Lower lobe of right lung (tissue), 2 donors: ENCODE results near the gene CELF6. TPM values are rescaled to one million over a fixed set of nuclear protein-coding genes. Genes with fewer than 3 reads are reported as not detected.

ENCODE experiments used
- ATAC-seq, 2 donors: fragments of 200-7000 bp; cut with Tn5 transposase; one replicate each; pipeline ENCODE4 v1.9.1; 2020 to 2022; ENCODE audit warnings: mild to moderate bottlenecking in 2 of 2, moderate library complexity in 2 of 2
- DNase-seq: peaks from one replicate; pipeline ENCODE4 v3.0.0-alpha.2; 2020
- H3K27ac ChIP-seq: fragments of 200-600 bp; one replicate; pipeline ENCODE4 v1.8.0; 2022
- H3K27me3 ChIP-seq: fragments of 200-600 bp; one replicate; pipeline ENCODE4 v1.8.0; 2022; ENCODE audit warnings: low read depth
- H3K36me3 ChIP-seq: fragments of 200-600 bp; one replicate; pipeline ENCODE4 v1.8.0; 2022; ENCODE audit warnings: mild to moderate bottlenecking
- H3K4me1 ChIP-seq: fragments of 200-600 bp; one replicate; pipeline ENCODE4 v1.8.0; 2022
- H3K4me3 ChIP-seq: fragments of 200-600 bp; one replicate; pipeline ENCODE4 v1.8.0; 2022; ENCODE audit warnings: mild to moderate bottlenecking
- H3K9me3 ChIP-seq: fragments of 200-600 bp; one replicate; pipeline ENCODE4 v1.8.0; 2022
- intact Hi-C: fragments of 100-400 bp; cut with DNase I; formaldehyde crosslinking; loops from one replicate; pipeline ENCODE4 v1.11.0; 2022
- total RNA-seq: library from RNA; stranded (reverse); fragmentation: NEBNext Ultra II Directional; extraction: Animal tissue kit (Norgen Biotek cat#: 25700); gene quantifications from one replicate; pipeline ENCODE4 v1.2.1, GENCODE V29; 2021
- TF ChIP-seq, protein P1 (sequence below): fragments of 200-600 bp; IDR thresholded peaks from one replicate; pipeline ENCODE4 v1.8.0; 2022; ENCODE audit warnings: antibody characterized with exemption, mild to moderate bottlenecking
- donor health status: DM: no; HTN: yes; CAD: no; lungs with severe emphysema.

The CELF6 gene
- total RNA-seq, 1 donor from 2014 or later = 5.7 TPM

DNA sequence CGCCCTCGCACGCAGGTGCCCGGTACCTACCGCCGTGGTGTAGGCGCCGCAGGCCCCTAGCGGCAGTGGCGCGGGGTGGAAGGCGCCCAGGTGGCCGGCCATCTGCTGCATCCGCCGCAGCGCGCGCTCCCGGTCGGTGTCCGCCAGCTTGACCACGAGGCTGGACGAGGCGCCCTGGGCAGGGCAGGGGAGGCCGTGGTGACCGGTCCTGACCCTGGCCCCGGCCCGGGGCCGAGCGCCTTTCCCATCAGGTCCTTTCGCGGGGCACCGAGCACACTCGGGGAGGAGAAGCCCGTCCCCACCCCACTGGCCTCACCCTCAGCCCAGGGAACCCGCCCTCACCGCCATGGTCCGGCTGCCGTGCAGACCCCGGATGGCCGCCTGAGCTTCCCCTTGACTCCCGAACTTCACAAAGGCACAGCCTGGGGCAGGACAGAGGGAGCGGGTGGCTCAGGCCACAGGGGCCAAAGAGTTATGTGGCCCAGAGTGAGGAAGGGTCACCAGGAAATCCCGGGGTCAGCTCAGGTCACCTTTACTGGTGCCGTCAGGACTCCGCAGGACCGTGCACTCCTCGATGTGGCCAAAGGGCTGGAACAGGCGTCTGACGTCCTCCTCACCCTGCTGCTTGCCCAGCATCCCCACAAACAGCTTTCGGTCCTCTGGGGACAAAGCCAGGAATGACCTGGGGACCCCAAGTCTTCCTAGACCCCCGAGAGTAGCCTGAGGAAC, 30.2 kb downstream of the CELF6 start:
- intact Hi-C loops = no loop called here
- no peaks in the 10 kb centered on the region for H3K27me3 ChIP-seq
- TF ChIP-seq, protein P1, sequence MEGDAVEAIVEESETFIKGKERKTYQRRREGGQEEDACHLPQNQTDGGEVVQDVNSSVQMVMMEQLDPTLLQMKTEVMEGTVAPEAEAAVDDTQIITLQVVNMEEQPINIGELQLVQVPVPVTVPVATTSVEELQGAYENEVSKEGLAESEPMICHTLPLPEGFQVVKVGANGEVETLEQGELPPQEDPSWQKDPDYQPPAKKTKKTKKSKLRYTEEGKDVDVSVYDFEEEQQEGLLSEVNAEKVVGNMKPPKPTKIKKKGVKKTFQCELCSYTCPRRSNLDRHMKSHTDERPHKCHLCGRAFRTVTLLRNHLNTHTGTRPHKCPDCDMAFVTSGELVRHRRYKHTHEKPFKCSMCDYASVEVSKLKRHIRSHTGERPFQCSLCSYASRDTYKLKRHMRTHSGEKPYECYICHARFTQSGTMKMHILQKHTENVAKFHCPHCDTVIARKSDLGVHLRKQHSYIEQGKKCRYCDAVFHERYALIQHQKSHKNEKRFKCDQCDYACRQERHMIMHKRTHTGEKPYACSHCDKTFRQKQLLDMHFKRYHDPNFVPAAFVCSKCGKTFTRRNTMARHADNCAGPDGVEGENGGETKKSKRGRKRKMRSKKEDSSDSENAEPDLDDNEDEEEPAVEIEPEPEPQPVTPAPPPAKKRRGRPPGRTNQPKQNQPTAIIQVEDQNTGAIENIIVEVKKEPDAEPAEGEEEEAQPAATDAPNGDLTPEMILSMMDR = no peak
- ATAC-seq (peak in 1 of 2 donors; percentile 8), DNase-seq (no peak)
- H3K36me3 ChIP-seq = no peaks in the 10 kb centered on the region
- no peaks in the 10 kb centered on the region for H3K4me1 ChIP-seq
- H3K27ac ChIP-seq = no peak overlapping the region
- H3K9me3 ChIP-seq = no peaks in the 10 kb centered on the region
- H3K4me3 ChIP-seq = no peak overlapping the region

DNA sequence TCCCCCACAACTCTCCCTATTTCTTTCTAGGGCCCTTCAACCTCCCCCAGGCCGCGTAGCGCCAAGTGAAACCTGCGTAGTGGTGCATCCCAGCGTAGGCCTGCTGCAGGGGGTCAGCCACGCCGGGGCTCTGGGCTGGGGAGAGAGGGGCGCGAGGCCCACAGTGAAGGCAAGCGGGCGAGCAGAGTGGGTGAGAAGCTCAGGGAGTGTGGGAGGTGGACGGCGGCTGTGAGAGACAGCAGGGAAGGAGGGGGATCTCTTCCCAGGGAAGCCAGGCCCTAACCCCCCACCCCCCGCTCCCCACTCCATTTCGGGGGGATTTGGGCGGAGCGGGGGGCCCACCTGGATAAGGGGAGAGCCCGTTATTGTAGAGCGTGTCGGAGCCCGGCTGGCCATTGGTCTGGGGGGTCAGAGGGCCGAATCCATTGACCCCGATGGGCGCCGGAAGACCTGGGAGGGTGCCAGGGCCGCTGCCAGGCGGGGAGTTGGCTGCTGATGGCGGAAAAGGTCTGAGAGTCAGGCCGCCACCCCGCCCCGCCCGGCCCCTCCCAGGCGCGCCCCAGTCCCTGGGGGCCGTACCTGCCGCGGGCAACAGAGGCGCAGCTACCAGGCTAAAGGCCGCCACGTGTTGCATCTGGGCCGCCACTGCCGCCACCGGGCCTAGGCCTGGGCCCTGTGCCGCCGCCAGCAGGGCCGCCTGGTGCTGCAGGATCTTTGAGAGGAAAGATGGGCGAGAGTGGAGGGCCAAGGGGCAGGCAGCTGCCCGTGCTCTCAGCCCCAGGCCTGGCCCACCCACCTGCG, 31.0 kb downstream of the CELF6 start:
- no peaks in the 10 kb centered on the region for H3K27me3 ChIP-seq
- intact Hi-C loops = no loop called here
- DNase-seq = no peak

DNA sequence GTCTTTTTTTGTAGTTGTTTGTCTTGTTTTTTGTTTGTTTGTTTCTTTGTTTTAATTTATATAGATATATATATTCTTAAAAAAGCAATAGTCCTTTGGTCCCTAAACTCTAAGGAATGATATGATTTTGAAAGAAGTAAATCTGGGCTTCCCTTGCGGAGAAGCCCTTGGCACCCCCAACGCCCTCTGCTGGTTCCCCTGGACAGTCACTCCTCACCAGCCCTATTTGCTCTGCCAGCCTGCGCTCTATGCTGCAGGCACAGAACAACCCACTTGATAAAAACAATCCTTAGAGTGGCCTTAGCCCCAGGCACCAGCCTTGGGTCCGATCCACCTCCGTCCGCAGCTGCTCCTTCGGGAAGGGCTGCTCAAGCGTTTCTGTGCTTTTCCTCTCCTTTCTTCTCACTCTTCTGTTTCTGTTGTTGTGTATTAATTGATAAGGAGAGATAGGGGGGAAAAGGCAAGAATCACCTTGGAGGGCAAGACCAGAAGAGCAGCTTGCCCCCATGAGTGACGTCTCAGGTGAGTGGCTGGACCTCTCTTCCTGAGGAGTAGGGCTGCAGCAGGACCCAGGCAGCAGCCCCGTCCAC, 33.9 kb downstream of the CELF6 start:
- no peaks in the 10 kb centered on the region for H3K4me1 ChIP-seq
- TF ChIP-seq, protein P1 = peak; percentile 71
- intact Hi-C loops = no loop called here
- H3K36me3 ChIP-seq = no peaks in the 10 kb centered on the region
- H3K27me3 ChIP-seq = no peaks in the 10 kb centered on the region
- DNase-seq (peak; percentile 70), ATAC-seq (peak; percentile 83 to 87)
- no peak overlapping the region for H3K27ac ChIP-seq
- H3K4me3 ChIP-seq = no peak overlapping the region
- H3K9me3 ChIP-seq = no peaks in the 10 kb centered on the region

More for the DNA sequence above, 31.0 kb downstream of the CELF6 start:
- H3K27ac ChIP-seq = no peak overlapping the region
- H3K4me3 ChIP-seq = no peak overlapping the region
- TF ChIP-seq, protein P1 = no peak
- H3K36me3 ChIP-seq = no peaks in the 10 kb centered on the region
- H3K4me1 ChIP-seq = no peaks in the 10 kb centered on the region
- ATAC-seq = no peak
- no peaks in the 10 kb centered on the region for H3K9me3 ChIP-seq

DNA sequence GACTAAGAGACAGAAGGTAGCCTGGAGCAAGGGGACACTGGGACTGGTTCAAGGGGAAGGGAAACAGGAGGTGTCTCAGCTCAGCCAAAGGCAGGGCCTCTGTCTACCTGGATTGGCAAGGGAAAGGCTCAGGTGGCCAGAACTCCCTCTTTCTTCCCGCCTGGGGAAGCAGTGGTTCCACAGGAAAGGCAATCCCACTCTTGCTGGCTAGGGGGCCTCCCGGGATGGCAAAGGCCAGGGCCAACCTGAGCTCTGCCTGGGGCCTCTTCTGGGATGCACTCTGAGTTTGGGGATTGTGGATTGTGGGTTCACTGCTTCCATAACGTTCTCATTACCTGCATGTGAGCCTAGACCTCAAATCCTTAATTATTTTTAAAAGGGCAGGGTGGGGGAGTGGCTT, 34.6 kb downstream of the CELF6 start:
- TF ChIP-seq, protein P1 = no peak
- H3K27ac ChIP-seq = no peak overlapping the region
- intact Hi-C loops = no loop called here
- no peak for ATAC-seq
- no peak overlapping the region for H3K4me3 ChIP-seq
- no peaks in the 10 kb centered on the region for H3K27me3 ChIP-seq
- no peaks in the 10 kb centered on the region for H3K36me3 ChIP-seq
- no peaks in the 10 kb centered on the region for H3K4me1 ChIP-seq
- H3K9me3 ChIP-seq = no peaks in the 10 kb centered on the region
- DNase-seq = no peak

DNA sequence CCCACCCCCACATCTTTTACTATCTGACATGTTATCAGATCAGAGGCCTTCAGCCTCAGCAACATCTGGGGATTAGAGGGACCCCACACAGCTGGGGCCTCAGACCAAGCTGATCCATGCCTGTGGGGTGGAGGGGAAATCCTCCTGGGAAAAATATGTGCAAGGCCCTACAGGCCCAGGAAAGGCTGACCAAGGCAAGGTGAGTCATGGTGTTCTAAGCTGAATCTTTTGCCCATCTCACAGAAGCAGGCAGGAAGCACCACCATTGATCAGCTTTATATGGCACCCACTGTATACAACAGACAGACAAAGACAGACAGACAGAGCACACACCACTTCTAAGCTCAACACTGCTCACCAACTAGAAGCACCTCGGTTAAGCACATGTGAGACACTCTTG, 35.2 kb downstream of the CELF6 start:
- H3K4me1 ChIP-seq = no peaks in the 10 kb centered on the region
- intact Hi-C loops = no loop called here
- ATAC-seq (no peak), DNase-seq (no peak)
- H3K36me3 ChIP-seq = no peaks in the 10 kb centered on the region
- H3K4me3 ChIP-seq = no peak overlapping the region
- TF ChIP-seq, protein P1 = no peak
- no peaks in the 10 kb centered on the region for H3K9me3 ChIP-seq
- no peak overlapping the region for H3K27ac ChIP-seq
- H3K27me3 ChIP-seq = no peaks in the 10 kb centered on the region
